ENCODE measurements around the gene CLSTN2. TPM values are rescaled to one million over a fixed set of nuclear protein-coding genes. Genes with fewer than 3 reads are reported as not detected.
A peak's percentile ranks its signal among the peaks of the same experiment; 100 is the strongest.

Gene CLSTN2
- total RNA-seq, 1 donor from 2014 or later: 16.0 TPM

- Histone ChIP-seq H3K4me3 (no peak overlapping the region), H3K27ac (no peak overlapping the region), H3K4me1 (no peaks in the 10 kb centered on the region), H3K27me3 (no peaks in the 10 kb centered on the region), H3K36me3 (no peaks in the 10 kb centered on the region), H3K9me3 (no peaks in the 10 kb centered on the region)
- TF ChIP-seq POLR2AphosphoS5 (IDR thresholded peaks at IDR 0.05; ENCODE audit: insufficient read depth in 1 of 2, low read depth in 1 of 2) (no peak), POLR2A (IDR thresholded peaks at IDR 0.05) (no peak)
- TF ChIP-seq, protein P1, sequence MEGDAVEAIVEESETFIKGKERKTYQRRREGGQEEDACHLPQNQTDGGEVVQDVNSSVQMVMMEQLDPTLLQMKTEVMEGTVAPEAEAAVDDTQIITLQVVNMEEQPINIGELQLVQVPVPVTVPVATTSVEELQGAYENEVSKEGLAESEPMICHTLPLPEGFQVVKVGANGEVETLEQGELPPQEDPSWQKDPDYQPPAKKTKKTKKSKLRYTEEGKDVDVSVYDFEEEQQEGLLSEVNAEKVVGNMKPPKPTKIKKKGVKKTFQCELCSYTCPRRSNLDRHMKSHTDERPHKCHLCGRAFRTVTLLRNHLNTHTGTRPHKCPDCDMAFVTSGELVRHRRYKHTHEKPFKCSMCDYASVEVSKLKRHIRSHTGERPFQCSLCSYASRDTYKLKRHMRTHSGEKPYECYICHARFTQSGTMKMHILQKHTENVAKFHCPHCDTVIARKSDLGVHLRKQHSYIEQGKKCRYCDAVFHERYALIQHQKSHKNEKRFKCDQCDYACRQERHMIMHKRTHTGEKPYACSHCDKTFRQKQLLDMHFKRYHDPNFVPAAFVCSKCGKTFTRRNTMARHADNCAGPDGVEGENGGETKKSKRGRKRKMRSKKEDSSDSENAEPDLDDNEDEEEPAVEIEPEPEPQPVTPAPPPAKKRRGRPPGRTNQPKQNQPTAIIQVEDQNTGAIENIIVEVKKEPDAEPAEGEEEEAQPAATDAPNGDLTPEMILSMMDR (IDR thresholded peaks at IDR 0.05): no peak
- DNase-seq (ENCODE audit: extremely low spot score in 2 of 2): peak; percentile 58 to 60
- intact Hi-C loops (cut with DNase I): no loop called here
These were observed 213.0 kb downstream of the CLSTN2 start for GRCh38 chr3:140147965-140148490.

DNA sequence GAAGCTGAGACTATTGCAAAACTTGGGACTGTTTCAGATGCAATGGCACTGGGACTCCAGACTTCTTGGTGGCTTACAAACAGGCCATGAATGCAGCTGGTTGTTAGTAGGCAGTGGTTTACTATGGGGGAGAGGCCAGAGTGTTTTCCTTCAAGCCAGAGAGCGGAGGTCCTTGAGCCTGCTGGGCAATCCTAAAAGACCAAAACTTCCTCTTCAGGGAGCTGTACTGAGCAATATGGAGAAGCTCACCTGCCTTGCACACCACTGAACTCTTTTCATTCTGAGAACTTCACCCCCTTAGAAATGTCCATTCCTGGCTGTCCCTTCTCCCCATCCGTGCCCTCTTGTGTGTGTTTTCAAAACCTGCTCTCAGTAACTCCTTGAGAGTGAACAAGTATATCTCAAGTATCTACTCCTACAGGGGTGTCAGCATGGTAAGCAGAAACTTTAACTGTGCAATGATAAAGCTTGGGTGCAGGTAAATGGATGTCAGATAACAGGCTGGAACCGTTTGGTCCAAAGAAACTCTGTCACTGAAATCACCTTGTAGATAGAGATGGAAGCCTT is 213.9 kb downstream of the CLSTN2 start:
- no peak for TF ChIP-seq POLR2A (IDR thresholded peaks at IDR 0.05)
- no peaks in the 10 kb centered on the region for H3K27me3 ChIP-seq
- H3K36me3 ChIP-seq: no peaks in the 10 kb centered on the region
- no peaks in the 10 kb centered on the region for H3K9me3 ChIP-seq
- no peaks in the 10 kb centered on the region for H3K4me1 ChIP-seq
- no peak overlapping the region for H3K4me3 ChIP-seq
- H3K27ac ChIP-seq: no peak overlapping the region
- DNase-seq (ENCODE audit: extremely low spot score in 2 of 2): peak; percentile 56 to 58
- intact Hi-C loops (cut with DNase I): no loop called here

DNA sequence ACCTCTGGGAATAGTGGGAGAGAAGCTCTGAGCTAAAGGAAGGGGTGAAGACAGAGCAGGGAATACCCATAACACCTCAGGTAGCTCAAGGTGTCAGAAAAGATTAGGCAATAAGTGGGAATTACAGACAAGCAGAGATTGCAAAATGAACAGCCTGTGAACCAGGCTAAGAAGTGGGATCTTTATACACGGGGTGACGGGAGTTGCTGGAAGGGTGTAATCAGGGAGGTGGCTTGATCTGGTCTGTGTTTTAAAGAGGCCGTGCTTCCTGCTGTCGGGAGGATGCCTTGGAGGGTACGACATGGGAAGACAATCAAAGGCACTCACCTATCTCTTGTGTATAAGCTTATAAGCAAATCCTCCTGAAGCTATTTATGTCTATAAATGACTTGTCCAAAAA is 216.3 kb downstream of the CLSTN2 start:
- Histone ChIP-seq H3K4me1 (no peaks in the 10 kb centered on the region), H3K27me3 (no peaks in the 10 kb centered on the region), H3K4me3 (no peak overlapping the region), H3K9me3 (no peaks in the 10 kb centered on the region), H3K27ac (no peak overlapping the region), H3K36me3 (no peaks in the 10 kb centered on the region)
- TF ChIP-seq, protein P1 (IDR thresholded peaks at IDR 0.05): no peak
- TF ChIP-seq POLR2AphosphoS5 (IDR thresholded peaks at IDR 0.05; ENCODE audit: insufficient read depth in 1 of 2, low read depth in 1 of 2) (no peak), POLR2A (IDR thresholded peaks at IDR 0.05) (no peak)
- peak; percentile 4 to 62 for DNase-seq (ENCODE audit: extremely low spot score in 2 of 2)
- intact Hi-C loops (cut with DNase I): no loop called here

GRCh38 chr3:140152851-140153639 is 218.1 kb downstream of the CLSTN2 start:
- Histone ChIP-seq H3K36me3 (no peaks in the 10 kb centered on the region), H3K4me1 (no peaks in the 10 kb centered on the region), H3K9me3 (no peaks in the 10 kb centered on the region), H3K4me3 (no peak overlapping the region), H3K27me3 (no peaks in the 10 kb centered on the region), H3K27ac (no peak overlapping the region)
- intact Hi-C loops (cut with DNase I): no loop called here
- TF ChIP-seq, protein P1 (IDR thresholded peaks at IDR 0.05): no peak
- no peak for TF ChIP-seq POLR2AphosphoS5 (IDR thresholded peaks at IDR 0.05; ENCODE audit: insufficient read depth in 1 of 2, low read depth in 1 of 2)
- TF ChIP-seq POLR2A (IDR thresholded peaks at IDR 0.05): no peak
- DNase-seq (ENCODE audit: extremely low spot score in 2 of 2): peak in 1 of 2 donors; percentile 77

GRCh38 chr3:140153736-140154135 is 218.8 kb downstream of the CLSTN2 start:
- peak in 1 of 2 donors; percentile 37 for DNase-seq (ENCODE audit: extremely low spot score in 2 of 2)
- H3K36me3 ChIP-seq: no peaks in the 10 kb centered on the region
- TF ChIP-seq, protein P1 (IDR thresholded peaks at IDR 0.05): no peak
- TF ChIP-seq POLR2AphosphoS5 (IDR thresholded peaks at IDR 0.05; ENCODE audit: insufficient read depth in 1 of 2, low read depth in 1 of 2) (no peak), POLR2A (IDR thresholded peaks at IDR 0.05) (no peak)
- intact Hi-C loops (cut with DNase I): no loop called here
- H3K27ac ChIP-seq: no peak overlapping the region
- no peaks in the 10 kb centered on the region for H3K27me3 ChIP-seq
- no peak overlapping the region for H3K4me3 ChIP-seq
- H3K9me3 ChIP-seq: no peaks in the 10 kb centered on the region
- no peaks in the 10 kb centered on the region for H3K4me1 ChIP-seq

Data from vagina (tissue), 2 donors.